Mesangial cell (primary cell): ENCODE data around the gene RPL22. TPM values are rescaled to one million over a fixed set of nuclear protein-coding genes. Genes with fewer than 3 reads are reported as not detected.

Source experiments
- total RNA-seq: library from RNA; depleted of rRNA; stranded (reverse); fragments of >200 nt; gene quantifications from 2 replicates; pipeline ENCODE4 v1.2.3, GENCODE V29; 2015

Gene RPL22
- total RNA-seq = 46.0 and 54.3 TPM in 2 replicates

DNA sequence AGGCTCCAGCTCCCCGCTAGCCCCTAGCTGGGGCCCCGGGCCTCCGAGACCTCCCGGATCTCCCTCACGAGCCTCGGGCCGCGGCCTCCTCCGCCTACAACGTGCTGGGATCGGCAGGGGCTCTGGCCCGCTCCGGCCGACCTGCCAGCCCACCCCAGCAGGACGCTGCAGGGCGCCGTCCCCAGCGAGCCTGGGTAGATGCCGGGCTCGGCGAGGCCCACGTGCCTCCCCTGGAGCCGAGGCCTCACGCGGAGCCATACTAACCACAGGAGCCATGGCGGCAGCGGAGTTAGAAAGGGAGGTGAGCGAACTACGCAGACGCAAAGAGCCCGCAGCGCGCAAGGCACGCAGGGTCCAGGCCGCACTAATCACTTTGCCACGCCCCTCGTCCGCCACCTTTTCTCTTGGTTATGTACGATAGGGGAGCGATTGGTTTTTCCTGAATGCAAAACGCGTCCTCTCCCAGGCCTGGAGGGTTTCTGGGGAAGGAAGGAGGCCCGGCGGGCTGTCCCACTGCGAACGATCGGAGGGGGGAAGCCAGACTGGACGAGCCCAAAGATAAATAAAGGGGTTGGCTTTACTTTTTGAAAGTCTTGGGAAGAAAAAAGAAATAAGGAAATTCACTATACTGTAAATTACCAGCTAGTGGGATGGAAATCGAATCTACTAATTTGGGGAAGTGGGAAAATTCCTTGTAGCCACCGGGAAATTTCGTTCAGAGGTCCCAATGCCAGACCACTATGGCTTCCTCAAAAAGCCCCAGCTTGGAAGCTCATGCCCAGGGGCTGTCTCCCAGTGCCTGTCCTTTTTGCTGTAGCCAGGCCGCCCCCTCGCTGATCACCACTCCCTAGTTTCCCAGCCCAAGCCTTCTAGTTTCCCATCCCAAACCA is at the start of gene RPL22:
Gene RPL22, minus strand, starts transcription at position 298 of the 890 bp plus-strand sequence. Its CDS starts 22 bp downstream, at position 276.

DNA sequence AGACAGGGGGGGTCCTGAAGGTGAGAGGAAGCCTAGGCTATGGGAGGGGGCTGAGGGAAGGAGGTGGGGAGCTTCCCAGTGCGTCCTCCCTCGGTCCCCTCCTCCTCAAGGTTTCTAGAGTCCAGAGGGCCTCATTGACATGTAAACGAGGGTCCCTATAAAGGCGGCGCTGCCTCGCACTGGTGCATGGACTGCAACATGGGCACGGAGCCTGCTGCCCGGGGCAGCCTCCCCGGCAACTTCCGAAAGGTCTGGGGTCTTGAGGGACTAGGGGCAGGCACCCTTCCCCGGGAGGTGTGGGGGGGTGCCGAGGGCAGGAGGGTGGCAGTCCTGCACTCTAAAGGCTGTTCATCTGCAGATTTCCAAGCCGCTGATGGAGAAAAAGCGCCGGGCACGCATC is 44.6 kb upstream of the RPL22 start, which contains the start of gene HES3:
Gene HES3, plus strand, starts transcription at position 187 of the 400 bp plus-strand sequence. Its CDS starts 187 bp downstream, at position 374.

DNA sequence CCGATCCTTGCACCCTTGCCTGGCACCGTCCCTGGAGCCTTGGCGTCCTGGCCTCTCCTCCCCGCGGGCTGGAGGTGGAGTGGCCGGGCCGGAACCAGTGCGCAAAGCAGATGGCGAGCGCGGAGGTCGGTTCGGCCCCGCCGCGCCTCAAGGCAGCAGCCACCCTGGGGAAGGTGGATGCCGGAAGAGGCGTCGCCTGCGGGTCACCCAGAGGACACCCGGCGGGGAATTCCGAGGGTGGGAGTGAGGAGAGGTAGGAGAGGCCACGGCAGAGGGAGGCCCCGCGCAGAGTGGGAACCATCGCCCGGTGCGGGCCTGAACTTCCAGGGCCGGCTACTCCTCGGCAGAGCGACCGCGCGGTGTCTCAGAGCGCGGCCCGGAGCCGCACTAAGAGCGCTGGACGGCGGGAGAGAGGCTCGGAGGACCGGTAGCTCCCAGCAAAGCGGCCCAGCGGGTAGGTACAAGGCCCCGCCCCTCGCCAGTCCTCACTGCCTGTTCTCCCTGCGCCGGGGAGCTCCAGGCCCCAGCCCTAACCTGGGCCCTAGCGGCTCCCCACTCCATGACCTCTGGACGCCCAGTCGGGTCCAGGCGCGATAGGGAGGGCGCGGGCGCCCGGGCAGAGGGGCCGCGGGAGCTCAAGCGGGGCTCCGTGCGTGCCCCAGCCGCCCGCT is 6.6 kb upstream of the RPL22 start, which contains the start of gene RNF207:
Gene RNF207, plus strand, starts transcription at position 271 of the 671 bp plus-strand sequence. CDS start 417 bp downstream, outside the sequence.

DNA sequence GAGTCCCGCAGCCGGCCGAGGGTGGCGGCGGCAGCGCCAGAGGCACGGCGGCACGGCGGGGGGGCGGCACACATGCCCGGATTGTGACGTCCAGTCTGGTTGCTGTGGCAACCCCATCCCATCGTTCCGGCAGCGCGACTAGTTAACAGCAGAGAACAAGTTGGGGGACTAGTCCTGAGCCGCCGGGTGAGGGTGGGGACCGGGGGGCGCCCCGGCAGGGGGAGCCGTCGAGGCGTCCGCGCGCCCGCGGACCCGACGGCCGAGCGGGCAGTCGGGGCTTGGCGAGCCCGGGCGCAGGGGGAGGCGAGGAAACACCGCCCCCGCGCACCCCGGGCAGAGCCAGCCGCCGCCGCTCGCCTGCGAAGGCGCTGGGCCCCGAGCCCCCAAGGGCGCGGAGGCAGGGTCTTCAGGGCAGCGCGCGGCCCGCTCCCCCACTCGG is 19.1 kb downstream of the RPL22 start, which contains the start of gene CHD5:
Gene CHD5, minus strand, starts transcription at position 54 of the 439 bp plus-strand sequence. CDS start 298 bp downstream, outside the sequence.

Other genes with a start within 250 kb of the RPL22 start
- gene NPHP4, start 207.2 kb downstream of the RPL22 start, total RNA-seq = 7.2 and 9.9 TPM in 2 replicates
- gene KCNAB2, start 153.7 kb downstream of the RPL22 start, total RNA-seq = 0.33 and 8.1 TPM in 2 replicates
- under 0.01 TPM in 1 of 2 replicates, not detected in the other for gene CHD5, start 19.3 kb downstream of the RPL22 start, total RNA-seq
- gene RNF207, start 6.5 kb upstream of the RPL22 start, total RNA-seq = 13.7 and 53.5 TPM in 2 replicates
- gene ICMT, start 36.4 kb upstream of the RPL22 start, total RNA-seq = 60.3 and 113 TPM in 2 replicates
- not detected in 2 replicates for gene HES3, start 44.6 kb upstream of the RPL22 start, total RNA-seq
- 3.6 and 13.4 TPM in 2 replicates for gene GPR153, start 61.5 kb upstream of the RPL22 start, total RNA-seq
- gene ACOT7, start 194.2 kb upstream of the RPL22 start, total RNA-seq = 60.0 and 97.4 TPM in 2 replicates
- gene HES2, start 220.3 kb upstream of the RPL22 start, total RNA-seq = 0.25 and 0.65 TPM in 2 replicates
- gene ESPN, start 225.2 kb upstream of the RPL22 start, total RNA-seq = 0.25 and 0.33 TPM in 2 replicates